Activated CD8-positive, alpha-beta memory T cell treated with anti-CD3 and anti-CD28 coated beads, Interleukin-2, amount 10 ng/mL, durations not matched to agents 7 days and 5 days (primary cell): ENCODE results near the gene NPAS2. TPM values are rescaled to one million over a fixed set of nuclear protein-coding genes. Genes with fewer than 3 reads are reported as not detected.

Experiments used
- ATAC-seq: fragments of 150-1000 bp; cut with Tn5 transposase; one replicate; pipeline ENCODE4 v1.10.0; 2021; ENCODE audit warnings: moderate library complexity
- CTCF ChIA-PET: fragments of 350-600 bp; sonication (Branson Sonifier 250); formaldehyde crosslinking; loops from one replicate; lab custom pipeline; 2021; ENCODE audit warnings: antibody characterized with exemption; lab: Charles Lee
- DNase-seq: peaks from one replicate; pipeline ENCODE4 v3.0.0-alpha.2; 2020
- H3K27ac Mint-ChIP-seq: one replicate; pipeline ENCODE4 v1.8.0; 2021; ENCODE audit warnings: mild to moderate bottlenecking, mixed read lengths
- H3K27me3 Mint-ChIP-seq: one replicate; pipeline ENCODE4 v1.8.0; 2021; ENCODE audit warnings: mixed read lengths
- H3K36me3 Mint-ChIP-seq: one replicate; pipeline ENCODE4 v1.8.0; 2021; ENCODE audit warnings: mild to moderate bottlenecking, mixed read lengths
- H3K4me1 Mint-ChIP-seq: one replicate; pipeline ENCODE4 v1.8.0; 2021; ENCODE audit warnings: mixed read lengths
- H3K4me3 Mint-ChIP-seq: one replicate; pipeline ENCODE4 v1.8.0; 2021; ENCODE audit warnings: mild to moderate bottlenecking, moderate library complexity, mixed read lengths
- H3K9me3 Mint-ChIP-seq: one replicate; pipeline ENCODE4 v1.8.0; 2022; ENCODE audit warnings: low read depth, mixed read lengths
- total RNA-seq, 2 experiments: library from RNA; stranded (reverse); gene quantifications; one replicate each; pipeline ENCODE4 v1.2.3, GENCODE V29; 2021

Gene NPAS2
- total RNA-seq, 2 experiments from 2014 or later, result 0.41 to 0.47 TPM

DNA sequence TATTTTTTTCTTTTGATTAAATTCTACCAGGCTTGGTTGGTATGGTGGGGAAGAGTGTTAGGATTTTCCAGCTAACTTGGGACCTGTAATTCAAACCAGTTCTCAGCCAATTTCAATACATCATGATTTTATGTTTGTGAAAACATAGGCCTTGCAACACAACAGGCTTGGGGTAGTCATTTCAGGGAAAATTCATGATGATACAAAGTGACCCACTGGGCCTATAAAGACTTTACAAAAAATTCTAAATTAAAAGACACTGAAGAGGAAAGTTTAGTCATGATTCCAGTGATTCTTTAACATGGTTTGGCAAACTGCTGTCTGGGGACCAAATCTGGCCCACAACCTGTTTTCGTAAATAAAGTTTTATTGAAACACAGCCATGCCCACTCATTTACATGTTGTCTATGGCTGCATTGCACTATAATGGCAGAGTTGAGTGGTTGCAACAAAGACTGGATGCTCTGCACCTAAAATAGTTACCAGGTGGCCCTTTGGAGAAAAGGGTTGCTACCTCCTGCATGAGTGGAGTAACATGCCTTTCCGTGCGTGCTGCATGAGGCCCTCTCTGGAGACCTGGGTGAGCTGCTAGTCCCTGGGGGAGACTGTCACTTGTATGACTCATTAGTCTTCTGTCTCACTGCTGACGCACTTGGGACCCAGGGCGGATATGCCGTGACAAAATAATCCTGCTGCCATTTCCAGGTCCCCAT, 73.6 kb downstream of the NPAS2 start:
- Mint-ChIP-seq H3K4me1 (no peaks in the 10 kb centered on the region), H3K27ac (no peak overlapping the region)
- CTCF ChIA-PET, result no interaction called here

DNA sequence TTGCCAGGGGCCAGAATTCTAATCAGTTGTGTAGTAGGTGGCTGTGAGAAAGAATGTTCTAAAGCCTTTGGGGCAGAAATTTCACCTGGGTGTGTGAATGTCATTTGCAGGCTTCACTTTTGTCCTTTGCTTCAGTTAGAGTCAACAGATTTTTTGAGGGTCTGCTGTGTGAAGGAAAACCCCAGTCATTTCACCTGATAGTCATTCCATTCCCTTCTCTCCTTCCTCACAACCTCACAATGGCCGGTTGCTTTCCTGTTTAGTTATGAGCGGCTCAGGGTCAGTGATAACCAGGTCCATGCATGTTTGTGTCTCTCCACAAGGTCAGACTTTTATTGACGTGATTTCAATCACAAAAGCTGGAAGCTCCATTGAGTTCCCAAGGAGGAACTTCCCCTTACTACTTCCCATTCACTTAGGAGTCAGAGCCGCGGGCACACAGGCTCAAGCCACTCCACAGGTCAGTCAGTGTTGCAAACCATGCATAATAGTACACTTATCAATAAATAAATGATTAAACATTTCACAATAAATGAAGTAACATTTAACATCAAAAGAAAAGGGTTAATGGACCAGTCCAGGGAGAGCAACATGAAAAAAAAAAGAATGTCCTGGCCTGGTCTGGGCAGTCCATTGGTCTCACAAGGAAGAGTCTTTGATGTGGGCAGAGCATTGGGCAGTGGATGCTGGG, 74.3 kb downstream of the NPAS2 start:
- Mint-ChIP-seq H3K27ac (no peak overlapping the region), H3K9me3 (no peaks in the 10 kb centered on the region), H3K27me3 (no peaks in the 10 kb centered on the region), H3K4me3 (no peak overlapping the region), H3K4me1 (no peaks in the 10 kb centered on the region), H3K36me3 (no peaks in the 10 kb centered on the region)
- ATAC-seq, result no peak
- CTCF ChIA-PET, result no interaction called here
- no peak for DNase-seq

More for the DNA sequence above, 73.6 kb downstream of the NPAS2 start:
- Mint-ChIP-seq H3K9me3 (no peaks in the 10 kb centered on the region), H3K27me3 (no peaks in the 10 kb centered on the region), H3K36me3 (no peaks in the 10 kb centered on the region), H3K4me3 (no peak overlapping the region)
- ATAC-seq (no peak), DNase-seq (no peak)

DNA sequence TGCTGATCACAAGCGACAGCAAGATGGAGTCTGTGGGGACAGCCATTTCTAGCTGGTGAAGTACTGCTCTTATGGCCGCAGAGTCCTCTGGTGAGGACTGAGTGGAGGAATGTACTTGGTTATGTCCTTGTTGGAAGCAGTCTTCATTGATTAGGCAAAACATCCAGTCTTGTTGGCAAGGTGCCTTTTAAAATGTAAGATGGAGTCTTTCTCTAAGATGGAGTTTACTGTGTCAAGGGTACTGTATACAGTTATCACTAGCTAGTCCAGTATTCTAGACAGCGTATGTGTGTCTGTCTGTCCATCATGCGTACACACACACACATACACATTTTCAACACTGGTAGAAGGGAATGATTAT, 74.8 kb downstream of the NPAS2 start:
- no peak for DNase-seq
- CTCF ChIA-PET, result no interaction called here
- Mint-ChIP-seq H3K27me3 (no peaks in the 10 kb centered on the region), H3K27ac (no peak overlapping the region), H3K4me1 (no peaks in the 10 kb centered on the region), H3K4me3 (no peak overlapping the region), H3K36me3 (no peaks in the 10 kb centered on the region), H3K9me3 (no peaks in the 10 kb centered on the region)
- ATAC-seq, result no peak

GRCh38 chr2:100895402-100895801, 75.5 kb downstream of the NPAS2 start:
- H3K27ac Mint-ChIP-seq, result no peak overlapping the region
- CTCF ChIA-PET, result interaction anchor here (1.3 kb wide), 1 partner anchor 285 kb away, joined by 3 read pairs; no protein-coding TSS in a partner anchor
- DNase-seq, result no peak
- no peaks in the 10 kb centered on the region for H3K27me3 Mint-ChIP-seq
- no peaks in the 10 kb centered on the region for H3K4me1 Mint-ChIP-seq
- no peaks in the 10 kb centered on the region for H3K36me3 Mint-ChIP-seq
- ATAC-seq, result no peak
- H3K4me3 Mint-ChIP-seq, result no peak overlapping the region
- H3K9me3 Mint-ChIP-seq, result no peaks in the 10 kb centered on the region

GRCh38 chr2:100895934-100896685, 76.2 kb downstream of the NPAS2 start:
- no peak for DNase-seq
- no peak for ATAC-seq
- CTCF ChIA-PET, result interaction anchor here (1.3 kb wide), 1 partner anchor 286 kb away, joined by 3 read pairs; no protein-coding TSS in a partner anchor
- Mint-ChIP-seq H3K9me3 (no peaks in the 10 kb centered on the region), H3K4me1 (no peaks in the 10 kb centered on the region), H3K27ac (no peak overlapping the region), H3K27me3 (peaks cover 3% of the 10 kb centered on the region), H3K36me3 (no peaks in the 10 kb centered on the region), H3K4me3 (no peak overlapping the region)

DNA sequence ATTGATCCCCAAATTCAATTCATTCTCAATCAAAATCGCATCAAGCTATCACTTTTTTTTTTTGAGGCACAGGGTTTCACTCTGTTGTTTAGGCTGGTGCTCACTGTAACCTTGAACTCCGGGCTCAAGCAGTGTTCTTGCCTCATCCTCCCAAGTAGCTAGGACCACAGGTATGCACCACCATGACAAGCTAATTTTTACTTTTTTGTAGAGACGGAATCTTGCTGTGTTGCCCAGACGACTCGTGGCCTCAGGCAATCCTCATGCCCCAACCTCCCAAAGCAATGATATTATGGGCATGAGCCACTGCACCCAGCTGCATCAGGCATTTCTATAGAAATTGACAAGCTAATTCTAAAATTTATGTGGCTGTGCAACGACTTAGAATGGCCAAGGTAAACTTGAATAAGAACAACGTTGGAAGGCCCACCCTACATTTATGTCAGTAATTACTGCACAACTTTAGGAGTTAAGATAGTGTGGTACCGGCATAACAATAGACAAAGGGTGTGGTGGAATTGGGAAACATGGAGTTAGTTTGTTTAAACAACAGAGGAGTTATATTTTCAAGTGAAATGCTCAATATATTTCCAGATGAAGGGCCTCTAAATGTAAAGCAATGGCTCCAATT, 78.2 kb downstream of the NPAS2 start:
- H3K36me3 Mint-ChIP-seq, result no peaks in the 10 kb centered on the region
- H3K4me3 Mint-ChIP-seq, result no peak overlapping the region
- H3K9me3 Mint-ChIP-seq, result no peaks in the 10 kb centered on the region
- peaks cover 5% of the 10 kb centered on the region for H3K27me3 Mint-ChIP-seq
- peaks cover 2% of the 10 kb centered on the region for H3K4me1 Mint-ChIP-seq
- ATAC-seq, result no peak
- H3K27ac Mint-ChIP-seq, result no peak overlapping the region
- DNase-seq, result no peak
- CTCF ChIA-PET, result no interaction called here

DNA sequence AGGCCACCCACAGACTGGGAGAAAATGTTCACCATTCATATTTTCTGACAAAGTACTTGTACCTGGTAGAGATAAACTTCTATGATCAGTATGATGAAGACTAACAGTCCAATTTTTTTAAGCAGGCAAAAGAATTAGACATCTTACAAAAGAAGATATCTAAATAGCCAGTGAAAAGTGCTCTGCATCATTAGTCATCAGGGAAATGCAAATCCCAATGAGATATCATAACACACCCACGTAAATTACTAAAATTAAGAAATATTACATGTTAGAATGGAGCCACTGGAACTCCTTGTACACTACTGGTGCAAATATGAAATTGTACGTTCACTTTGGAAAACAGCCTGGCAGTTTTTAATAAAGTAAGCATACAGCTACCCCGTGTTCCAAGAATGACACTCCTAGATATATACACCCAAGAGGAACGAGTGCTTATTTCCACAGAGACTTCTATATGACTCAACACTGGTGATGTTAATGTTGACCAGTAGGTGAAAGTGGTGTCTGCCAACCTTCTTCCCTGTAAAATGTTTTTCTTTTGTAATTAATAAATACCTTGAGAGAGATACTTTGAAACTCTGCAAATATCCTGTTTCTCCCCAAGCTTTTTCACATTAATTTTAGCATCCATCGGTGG, 80.3 kb downstream of the NPAS2 start:
- H3K27ac Mint-ChIP-seq, result no peak overlapping the region
- ATAC-seq (no peak), DNase-seq (no peak)
- H3K4me3 Mint-ChIP-seq, result no peak overlapping the region
- no peaks in the 10 kb centered on the region for H3K9me3 Mint-ChIP-seq
- H3K36me3 Mint-ChIP-seq, result no peaks in the 10 kb centered on the region
- CTCF ChIA-PET, result no interaction called here
- peaks cover 5% of the 10 kb centered on the region for H3K27me3 Mint-ChIP-seq
- H3K4me1 Mint-ChIP-seq, result peaks cover 2% of the 10 kb centered on the region

- H3K27me3 Mint-ChIP-seq, result peaks cover 15% of the 10 kb centered on the region
- no peak overlapping the region for H3K4me3 Mint-ChIP-seq
- no peaks in the 10 kb centered on the region for H3K36me3 Mint-ChIP-seq
- no peak overlapping the region for H3K27ac Mint-ChIP-seq
- CTCF ChIA-PET, result no interaction called here
- H3K4me1 Mint-ChIP-seq, result peaks cover 4% of the 10 kb centered on the region
- no peaks in the 10 kb centered on the region for H3K9me3 Mint-ChIP-seq
- no peak for ATAC-seq
- DNase-seq, result peak; percentile 36
These were observed 83.0 kb downstream of the NPAS2 start for GRCh38 chr2:100902817-100903405.

GRCh38 chr2:100903534-100904258, 83.8 kb downstream of the NPAS2 start:
- H3K4me3 Mint-ChIP-seq, result no peak overlapping the region
- H3K27me3 Mint-ChIP-seq, result peaks cover 19% of the 10 kb centered on the region
- H3K27ac Mint-ChIP-seq, result no peak overlapping the region
- ATAC-seq (no peak), DNase-seq (peak; percentile 4)
- H3K36me3 Mint-ChIP-seq, result no peaks in the 10 kb centered on the region
- CTCF ChIA-PET, result no interaction called here
- H3K4me1 Mint-ChIP-seq, result peaks cover 6% of the 10 kb centered on the region
- no peaks in the 10 kb centered on the region for H3K9me3 Mint-ChIP-seq

- no peaks in the 10 kb centered on the region for H3K36me3 Mint-ChIP-seq
- CTCF ChIA-PET, result interaction anchor here (1.1 kb wide), 1 partner anchor 82 kb away, joined by 3 read pairs; no protein-coding TSS in a partner anchor
- DNase-seq (peak; percentile 38), ATAC-seq (no peak)
- H3K4me1 Mint-ChIP-seq, result peaks cover 6% of the 10 kb centered on the region
- H3K27me3 Mint-ChIP-seq, result peaks cover 23% of the 10 kb centered on the region
- H3K4me3 Mint-ChIP-seq, result no peak overlapping the region
- H3K9me3 Mint-ChIP-seq, result no peaks in the 10 kb centered on the region
- H3K27ac Mint-ChIP-seq, result no peak overlapping the region
These were observed 85.3 kb downstream of the NPAS2 start for GRCh38 chr2:100905132-100905805.

GRCh38 chr2:100906131-100906530, 86.2 kb downstream of the NPAS2 start:
- H3K27ac Mint-ChIP-seq, result no peak overlapping the region
- DNase-seq (peak; percentile 7), ATAC-seq (no peak)
- H3K9me3 Mint-ChIP-seq, result no peaks in the 10 kb centered on the region
- no peak overlapping the region for H3K4me3 Mint-ChIP-seq
- H3K36me3 Mint-ChIP-seq, result no peaks in the 10 kb centered on the region
- H3K27me3 Mint-ChIP-seq, result peaks cover 19% of the 10 kb centered on the region
- CTCF ChIA-PET, result no interaction called here
- peaks cover 6% of the 10 kb centered on the region for H3K4me1 Mint-ChIP-seq

DNA sequence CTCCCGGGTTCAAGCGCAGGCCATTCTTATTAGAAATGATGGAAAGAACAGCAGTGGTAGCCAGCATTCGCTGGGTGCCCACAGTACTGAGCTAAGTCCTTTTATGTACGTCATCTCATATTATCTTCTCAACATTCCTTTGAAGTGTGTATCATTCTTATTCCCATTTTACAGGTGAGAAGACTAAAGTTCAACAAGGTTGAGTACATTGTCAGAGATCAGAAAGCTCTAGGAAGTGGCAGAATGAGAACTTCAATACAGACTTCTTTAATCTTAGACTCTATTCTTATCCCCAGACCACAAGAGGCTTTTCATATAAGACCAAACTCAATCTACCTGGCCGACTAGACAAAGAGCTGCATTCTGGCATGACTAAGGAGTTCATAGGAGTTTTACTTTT, 86.7 kb downstream of the NPAS2 start:
- CTCF ChIA-PET, result no interaction called here
- Mint-ChIP-seq H3K27ac (no peak overlapping the region), H3K27me3 (peaks cover 18% of the 10 kb centered on the region), H3K36me3 (no peaks in the 10 kb centered on the region), H3K4me1 (peaks cover 6% of the 10 kb centered on the region), H3K4me3 (no peak overlapping the region), H3K9me3 (no peaks in the 10 kb centered on the region)
- DNase-seq, result peak; percentile 1
- no peak for ATAC-seq
